ENCODE measurements around the gene ROR1.
"Not testable (repeated sequence)": the region's sequence is repeated elsewhere in the genome, so short reads cannot be mapped to it uniquely, and the experiment has no call there.

The ROR1 gene

GRCh38 chr1:63826246-63826861 lies 52.5 kb downstream of the ROR1 start:
- DNase-seq, result not testable (repeated sequence)

GRCh38 chr1:63827411-63828321 lies 53.8 kb downstream of the ROR1 start:
- no peak for DNase-seq

- DNase-seq, result no peak
These were observed 54.7 kb downstream of the ROR1 start for GRCh38 chr1:63828322-63829044.

GRCh38 chr1:63829349-63830327 lies 55.8 kb downstream of the ROR1 start:
- DNase-seq, result no peak

- no peak for DNase-seq
These were observed 57.6 kb downstream of the ROR1 start for GRCh38 chr1:63831409-63831808.

GRCh38 chr1:63833363-63834119 lies 59.7 kb downstream of the ROR1 start:
- DNase-seq, result no peak

GRCh38 chr1:63835128-63835527 lies 61.3 kb downstream of the ROR1 start:
- DNase-seq, result no peak

GRCh38 chr1:63836374-63836773 lies 62.6 kb downstream of the ROR1 start:
- DNase-seq, result no peak

- DNase-seq, result no peak
These were observed 63.0 kb downstream of the ROR1 start for GRCh38 chr1:63836830-63837229.

- no peak for DNase-seq
These were observed 69.2 kb downstream of the ROR1 start for GRCh38 chr1:63843010-63843409.

GRCh38 chr1:63843884-63844283 lies 70.1 kb downstream of the ROR1 start:
- no peak for DNase-seq

GRCh38 chr1:63845346-63845745 lies 71.5 kb downstream of the ROR1 start:
- DNase-seq, result no peak

- no peak for DNase-seq
These were observed 73.6 kb downstream of the ROR1 start for GRCh38 chr1:63847308-63847910.

- no peak for DNase-seq
These were observed 74.9 kb downstream of the ROR1 start for GRCh38 chr1:63848733-63849132.

GRCh38 chr1:63849149-63849548 lies 75.3 kb downstream of the ROR1 start:
- no peak for DNase-seq

- DNase-seq, result no peak
These were observed 80.3 kb downstream of the ROR1 start for GRCh38 chr1:63854091-63854490.

GRCh38 chr1:63855942-63856341 lies 82.1 kb downstream of the ROR1 start:
- DNase-seq, result no peak

- no peak for DNase-seq
These were observed 83.1 kb downstream of the ROR1 start for GRCh38 chr1:63856924-63857323.

GRCh38 chr1:63857478-63857877 lies 83.7 kb downstream of the ROR1 start:
- no peak for DNase-seq

- DNase-seq, result no peak
These were observed 84.3 kb downstream of the ROR1 start for GRCh38 chr1:63858153-63858552.
